ENCODE measurements around the gene PDE11A.
"Not testable (repeated sequence)": the region's sequence is repeated elsewhere in the genome, so short reads cannot be mapped to it uniquely, and the experiment has no call there.

The PDE11A gene

DNA sequence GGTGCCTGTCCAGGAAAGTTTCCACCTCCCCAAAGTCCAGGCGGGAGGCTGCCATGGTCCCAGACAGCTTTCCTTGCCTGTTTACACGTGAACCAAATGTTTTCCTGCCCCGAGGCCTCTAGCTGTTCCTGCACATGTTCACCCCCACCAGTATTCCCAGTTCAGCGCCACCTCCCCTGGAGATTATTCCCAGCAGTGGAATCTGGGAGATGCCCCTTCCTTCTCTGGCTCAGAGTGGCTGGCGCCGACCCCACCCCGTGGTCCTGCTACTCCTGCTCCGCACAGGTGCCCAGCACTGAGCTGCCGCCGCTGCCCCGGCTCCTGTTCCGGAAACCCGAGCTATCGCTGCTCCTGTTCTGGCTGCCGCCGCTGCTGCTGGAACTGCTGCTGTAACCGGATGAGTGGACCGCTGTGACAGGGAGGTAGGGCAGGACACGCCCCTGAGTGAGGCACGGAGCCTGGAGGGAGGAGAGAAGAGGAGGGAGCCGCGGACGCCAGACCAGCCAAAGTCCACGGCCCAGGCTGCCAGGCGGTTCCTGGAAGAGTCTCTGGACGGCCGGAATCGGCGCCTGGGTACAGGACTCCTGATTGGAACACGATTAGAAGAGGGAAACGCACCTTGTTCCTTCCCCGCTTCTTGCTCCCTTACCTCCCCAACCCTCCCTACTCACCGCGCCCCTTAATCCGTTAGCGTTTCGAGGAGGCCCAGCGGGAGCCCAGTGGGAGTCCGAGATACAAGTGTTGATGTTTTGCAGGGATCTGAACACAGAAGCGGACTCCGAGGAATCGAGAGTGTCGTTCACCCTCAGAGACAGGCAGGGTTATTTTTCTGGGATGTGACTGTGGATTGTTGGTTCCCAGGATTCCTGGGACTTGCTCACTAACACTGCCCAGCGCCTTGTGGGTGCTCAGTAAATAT, at the start of gene PDE11A:
TSS of gene PDE11A (minus strand) at position 395 of the 919 bp plus-strand sequence. CDS start at position 55, 340 bp downstream.
- no peak for DNase-seq

DNA sequence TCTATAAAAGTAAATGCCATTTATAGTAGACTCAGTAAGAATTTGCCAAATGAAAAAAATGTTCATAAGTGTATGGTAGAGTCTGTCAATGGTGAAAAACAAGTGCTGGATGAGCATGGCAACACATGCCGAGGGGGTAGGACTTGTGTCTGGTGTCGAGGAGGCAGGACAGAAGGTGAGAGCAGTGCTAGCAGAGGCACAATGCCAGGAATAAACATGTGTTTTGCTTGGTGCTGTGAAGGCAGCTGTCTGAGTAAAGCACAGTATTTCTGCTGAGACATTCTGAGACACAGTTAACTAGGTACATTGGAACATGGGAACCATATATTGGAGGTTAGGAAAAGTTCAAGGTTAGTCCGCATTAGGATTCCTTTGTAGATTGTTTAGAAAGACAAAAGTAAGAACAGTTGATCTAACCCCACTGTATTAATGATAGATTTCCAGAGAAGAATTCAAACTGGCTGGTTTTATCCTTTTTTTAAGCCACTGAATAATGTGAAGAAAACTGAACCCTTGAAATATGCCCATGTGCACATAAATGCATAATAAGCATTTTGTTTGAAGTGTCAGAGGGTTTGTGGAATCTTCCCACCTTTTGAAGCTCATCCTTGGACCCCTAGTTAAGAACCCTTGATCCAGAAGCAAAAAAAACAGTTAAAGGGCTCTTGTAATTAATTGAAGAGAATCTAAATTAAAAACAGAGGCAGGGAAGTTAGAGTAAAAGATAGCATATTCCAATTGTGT, 46.8 kb upstream of the PDE11A start:
- DNase-seq: no peak

DNA sequence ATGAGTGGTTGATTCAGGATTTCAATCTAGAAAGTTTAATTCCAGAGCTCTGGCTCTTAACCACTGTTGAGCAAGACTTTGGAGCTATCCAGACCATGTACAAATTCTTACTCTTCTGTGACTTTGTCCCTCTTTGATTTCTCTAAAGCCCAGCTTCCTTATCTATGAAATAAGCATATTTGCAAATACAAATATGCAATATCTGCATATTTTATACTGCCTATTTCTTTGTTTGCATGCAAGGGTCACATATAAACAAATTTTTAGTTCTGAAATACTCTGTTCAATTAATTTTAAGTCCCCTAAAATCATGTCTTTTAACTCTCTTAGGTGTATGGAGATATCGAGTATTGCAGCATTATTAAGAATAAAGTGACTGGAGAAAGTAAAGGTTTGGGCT, 45.1 kb upstream of the PDE11A start:
- no peak for DNase-seq

DNA sequence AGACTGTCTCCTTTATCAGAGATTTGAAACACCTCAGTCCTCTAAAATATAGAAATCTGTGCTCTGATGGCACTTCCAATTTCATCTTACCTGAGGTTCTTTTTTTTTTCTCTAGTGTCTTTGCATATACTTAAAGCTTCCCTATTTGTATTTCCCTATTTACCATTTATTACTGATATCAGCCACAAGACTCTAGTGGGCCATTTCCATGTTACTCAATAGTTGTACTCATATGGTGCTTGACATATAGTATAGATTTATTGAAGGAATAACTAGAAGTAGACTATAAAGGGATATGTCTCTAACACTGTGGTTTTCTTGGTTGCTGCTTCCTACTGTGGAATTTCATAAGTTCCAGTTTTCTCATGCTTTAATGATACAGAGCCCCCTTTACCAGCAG, 42.7 kb upstream of the PDE11A start:
- no peak for DNase-seq

DNA sequence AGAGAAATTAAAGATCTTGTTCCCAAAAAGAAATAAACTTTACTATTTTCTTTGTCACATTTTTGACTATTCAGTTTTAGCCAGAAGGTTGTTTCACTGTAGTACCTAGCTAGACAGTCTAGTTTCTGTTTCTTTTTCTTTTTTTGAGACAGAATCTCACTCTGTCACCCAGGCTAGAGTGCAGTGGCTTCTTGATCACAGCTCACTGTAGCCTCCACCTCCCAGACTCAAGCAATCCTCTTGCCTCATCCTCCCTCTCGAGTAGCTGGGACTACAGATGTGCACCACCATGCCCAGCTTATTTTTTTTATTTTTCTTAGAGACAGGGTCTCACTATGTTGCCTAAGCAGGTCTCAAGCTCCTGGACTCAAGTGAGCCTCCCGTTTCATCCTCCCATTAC, 41.9 kb upstream of the PDE11A start:
- no peak for DNase-seq

DNA sequence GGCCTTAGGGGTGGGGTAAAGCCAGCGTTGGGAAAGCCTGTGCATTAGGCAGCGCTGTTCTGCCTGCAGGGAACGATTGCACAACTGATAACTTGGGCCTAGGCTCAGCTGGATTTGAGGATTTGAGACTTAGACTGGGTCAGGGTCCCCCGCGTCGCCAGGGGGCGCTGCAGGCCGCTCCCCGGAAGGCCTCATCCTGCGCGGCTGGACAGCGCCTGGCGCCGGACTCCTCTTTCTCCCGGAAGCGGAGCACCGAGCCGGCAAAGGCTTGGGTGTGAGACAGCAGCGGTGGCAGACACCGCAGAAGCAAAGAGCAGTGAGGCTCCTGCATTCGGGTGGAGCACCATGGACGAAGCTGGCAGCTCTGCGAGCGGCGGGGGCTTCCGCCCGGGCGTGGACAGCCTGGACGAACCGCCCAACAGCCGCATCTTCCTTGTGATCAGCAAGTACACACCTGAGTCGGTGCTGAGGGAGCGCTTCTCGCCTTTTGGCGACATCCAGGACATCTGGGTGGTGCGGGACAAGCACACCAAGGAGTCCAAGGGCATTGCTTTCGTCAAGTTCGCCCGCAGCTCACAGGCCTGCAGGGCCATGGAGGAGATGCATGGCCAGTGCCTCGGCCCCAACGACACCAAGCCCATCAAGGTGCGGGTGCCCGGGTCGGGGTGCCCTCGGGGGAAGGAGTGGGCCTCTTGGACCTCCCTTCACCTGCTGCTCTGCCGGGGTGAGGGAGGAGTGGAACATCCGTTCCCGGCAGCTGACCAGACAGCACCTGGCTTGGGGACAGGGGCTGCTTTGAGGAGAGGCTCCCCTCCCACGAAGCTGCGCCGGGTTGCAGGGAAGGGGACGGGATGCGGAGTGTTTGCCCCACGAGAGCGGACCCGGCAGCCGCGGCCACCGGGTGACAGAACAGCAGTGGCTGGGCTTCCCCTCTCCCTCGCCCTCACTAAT, 39.9 kb upstream of the PDE11A start, which contains the start of gene RBM45:
TSS of gene RBM45 (plus strand) at position 236 of the 951 bp plus-strand sequence. CDS start at position 346, 110 bp downstream.
- peak; percentile 63 for DNase-seq

DNA sequence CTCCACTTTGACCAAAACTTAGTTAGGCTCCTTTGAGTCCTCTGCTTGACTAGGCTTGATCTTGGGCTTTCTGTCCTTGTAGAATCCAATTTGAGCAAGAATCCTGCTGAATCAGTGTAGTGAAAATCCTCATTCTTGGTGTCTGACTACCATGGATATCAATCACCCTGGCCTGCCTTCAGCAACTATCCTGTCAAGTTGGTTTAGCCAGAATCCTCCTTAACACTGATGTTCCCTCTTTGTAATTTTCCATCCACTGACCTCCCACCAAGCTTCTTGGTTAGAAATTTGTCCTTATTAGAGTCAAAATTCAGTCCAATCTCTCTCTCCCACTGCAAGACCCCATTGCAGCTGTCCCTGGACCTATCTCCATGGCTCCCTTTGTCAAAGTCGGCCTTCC, 39.2 kb upstream of the PDE11A start:
- no peak for DNase-seq

DNA sequence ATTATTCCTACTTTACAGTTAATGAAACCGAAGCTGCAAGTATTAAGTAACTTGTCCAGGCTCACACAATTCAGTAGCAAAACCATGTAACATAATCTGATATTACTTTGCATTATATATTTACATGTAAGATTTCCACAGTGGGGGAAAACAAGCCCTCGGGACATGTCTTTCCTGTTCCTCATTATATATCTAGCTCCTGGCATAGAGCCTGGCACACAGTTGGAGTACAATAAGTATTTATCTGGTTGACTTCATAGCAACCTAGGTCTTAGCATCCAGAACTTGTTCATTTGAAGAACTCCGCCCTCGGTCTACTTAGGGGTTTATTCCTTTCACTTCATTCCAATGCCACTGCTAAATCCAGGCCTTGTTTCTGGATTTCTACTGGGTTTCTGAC, 38.1 kb upstream of the PDE11A start:
- DNase-seq: no peak

DNA sequence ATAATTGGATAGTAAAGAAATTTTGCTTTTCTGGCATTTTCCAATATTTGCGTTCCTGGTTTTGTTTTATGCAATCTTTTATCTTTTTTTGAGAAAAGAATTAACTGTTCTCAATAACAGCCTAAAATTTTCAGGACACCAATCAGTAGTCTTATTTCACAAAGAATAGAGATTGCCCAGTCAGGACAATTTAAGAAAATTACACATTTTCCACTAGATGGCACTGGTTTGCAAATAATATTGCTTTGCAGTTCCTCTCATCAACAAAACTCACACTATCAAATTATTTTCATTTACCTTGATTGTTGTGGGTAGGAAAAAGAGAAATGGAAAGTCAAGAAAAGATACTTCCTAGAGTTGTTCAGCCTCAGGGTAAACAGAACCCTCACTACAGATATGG, 37.2 kb upstream of the PDE11A start:
- no peak for DNase-seq

DNA sequence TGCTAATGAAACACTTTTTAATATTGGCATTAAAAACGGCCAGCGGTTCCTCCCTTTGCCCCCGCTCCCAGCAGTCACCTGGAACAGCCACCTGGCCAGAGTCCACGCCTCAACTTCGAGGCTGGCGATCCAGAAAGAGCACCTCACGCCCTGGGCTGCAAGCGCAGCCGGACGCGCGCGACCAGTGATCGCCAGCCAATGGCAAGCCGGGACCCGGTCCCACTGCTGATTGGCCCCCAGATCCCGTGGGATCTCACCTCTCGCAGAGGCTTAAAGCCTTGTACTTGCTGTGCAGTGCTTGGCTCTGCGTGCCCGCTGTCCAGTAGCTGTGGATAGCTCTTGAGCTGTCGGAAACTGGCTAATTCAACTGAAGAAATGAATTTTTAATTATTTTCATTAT, 35.6 kb upstream of the PDE11A start:
- no peak for DNase-seq

DNA sequence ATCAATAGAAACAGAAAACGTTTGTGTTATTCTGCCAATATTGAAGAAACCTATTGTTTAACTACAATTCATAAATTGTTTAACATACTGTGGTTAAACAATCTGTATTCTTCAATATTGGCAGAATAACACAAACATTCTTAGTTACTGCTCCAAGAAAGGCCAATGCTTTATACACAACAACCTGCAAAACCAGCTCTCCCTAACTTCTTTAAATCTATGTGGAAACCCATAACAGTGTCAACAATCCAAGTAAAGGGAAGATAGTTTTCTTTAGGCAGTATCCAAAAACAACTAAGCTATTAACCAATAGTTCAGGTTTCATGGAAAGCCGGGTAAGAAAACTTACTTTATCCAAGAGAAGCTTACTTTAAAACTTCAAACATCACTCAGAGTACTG, 33.5 kb upstream of the PDE11A start:
- no peak for DNase-seq

DNA sequence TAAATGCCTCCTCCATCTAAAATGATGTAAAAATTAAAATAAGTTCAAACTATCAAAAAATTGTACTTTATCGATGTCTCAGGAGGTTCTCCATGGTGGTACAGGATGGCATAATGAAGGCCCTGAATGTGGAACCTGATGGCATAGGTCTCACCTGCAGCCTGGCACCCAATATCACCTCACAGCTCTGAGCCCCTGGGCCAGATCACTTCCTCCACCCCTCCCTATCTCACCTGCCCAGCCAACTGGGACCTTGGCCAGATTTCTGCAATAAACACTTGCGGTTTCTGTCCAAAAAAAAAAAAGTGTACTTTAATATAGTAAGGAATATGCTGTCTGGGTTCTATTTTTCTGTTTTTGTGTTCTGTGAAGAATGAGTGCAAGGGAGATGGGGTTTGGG, 33.0 kb upstream of the PDE11A start:
- no peak for DNase-seq

DNA sequence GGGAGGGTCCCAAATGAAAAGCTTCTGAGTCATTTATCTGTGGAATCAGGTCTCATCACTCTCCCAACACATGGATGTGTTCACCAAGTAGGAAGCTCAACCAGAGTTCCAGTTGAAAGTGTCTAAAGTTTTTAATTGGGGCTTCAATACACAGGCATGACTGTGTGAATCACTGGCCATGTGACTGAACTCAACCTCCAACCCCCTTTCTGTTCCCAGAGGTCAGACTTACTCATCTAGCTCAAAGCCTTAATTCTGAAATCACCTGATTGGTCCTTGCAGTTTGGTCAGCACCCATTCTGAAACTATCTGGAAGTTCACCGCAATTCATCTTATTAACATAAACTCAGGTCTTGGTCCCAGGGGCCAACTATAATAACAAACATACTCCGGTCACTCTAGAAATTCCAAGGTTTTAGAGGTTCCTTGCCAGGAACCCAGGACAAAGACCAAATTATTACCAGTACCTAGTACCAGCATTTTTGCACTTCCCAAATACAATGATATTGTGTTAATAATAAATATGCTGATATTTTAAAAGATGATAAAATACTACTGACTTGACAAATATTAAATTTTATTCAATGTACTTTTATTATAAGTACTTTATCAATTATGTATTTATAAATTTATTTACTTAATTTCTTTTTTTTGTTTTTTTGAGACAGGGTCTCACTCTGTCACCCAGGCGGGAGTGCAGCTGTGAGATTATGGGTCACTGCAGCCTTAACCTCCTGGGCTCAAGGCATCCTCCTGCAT, 28.9 kb upstream of the PDE11A start:
- DNase-seq: no peak

DNA sequence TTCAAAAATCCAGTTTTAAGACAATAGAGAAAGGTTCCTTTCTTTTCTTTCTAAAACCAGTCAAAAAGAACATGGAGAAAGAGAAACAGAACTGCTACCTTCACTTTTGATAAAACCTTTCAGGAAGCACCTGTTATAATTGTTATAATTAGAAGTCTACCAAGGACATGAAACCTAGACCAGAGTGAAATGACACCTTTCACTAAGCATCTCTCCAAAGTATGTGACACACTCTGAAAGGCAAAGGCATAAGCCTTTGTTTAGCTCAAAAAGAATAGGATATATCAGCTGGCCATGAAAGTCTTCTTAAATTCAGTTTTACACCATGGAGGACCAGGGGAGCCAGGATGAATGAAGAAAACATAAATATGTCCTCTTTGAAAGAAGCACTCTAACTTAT, 20.9 kb upstream of the PDE11A start:
- no peak for DNase-seq

DNA sequence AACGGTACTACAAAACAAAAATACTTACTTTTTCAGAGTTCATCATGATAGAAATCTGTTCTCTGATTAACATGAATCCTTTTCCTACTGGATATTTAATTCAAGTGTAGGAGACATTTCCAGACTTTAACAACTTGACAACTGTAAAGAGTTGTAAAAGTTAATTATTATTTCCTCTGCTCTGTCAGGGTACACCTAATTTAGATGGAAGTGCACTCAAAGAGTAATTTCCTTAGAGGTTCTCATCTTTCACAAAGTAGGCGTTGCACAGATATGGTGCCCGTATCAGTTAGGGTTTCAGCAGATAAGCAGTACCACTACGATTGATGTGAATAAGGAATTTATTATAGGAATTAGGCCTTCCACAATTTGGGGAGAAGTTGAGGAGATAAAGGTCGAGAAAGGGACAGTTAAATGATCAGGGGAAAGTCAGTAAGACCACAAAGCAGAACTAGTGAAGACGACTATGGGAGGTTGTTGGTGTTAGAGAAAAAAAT, 16.2 kb upstream of the PDE11A start:
- no peak for DNase-seq

DNA sequence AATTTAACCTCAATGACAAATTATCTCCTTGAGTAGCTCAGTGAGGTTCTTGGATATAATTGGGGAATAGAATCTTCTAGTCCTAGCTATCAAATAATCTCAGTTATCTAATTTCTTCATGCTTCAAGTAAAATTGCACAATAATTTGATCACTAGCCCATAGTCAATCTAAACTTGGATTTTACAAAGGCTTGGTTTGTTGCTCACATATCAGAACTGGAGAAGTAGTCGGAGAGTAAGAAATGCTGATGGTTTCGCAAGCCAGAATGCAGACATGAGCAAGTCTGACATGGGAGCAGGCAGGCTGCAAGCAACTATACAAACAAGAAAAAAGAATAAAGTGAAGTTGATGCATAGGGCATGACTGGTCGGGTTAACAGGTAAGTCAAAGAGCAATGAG, 11.7 kb upstream of the PDE11A start:
- DNase-seq: no peak

DNA sequence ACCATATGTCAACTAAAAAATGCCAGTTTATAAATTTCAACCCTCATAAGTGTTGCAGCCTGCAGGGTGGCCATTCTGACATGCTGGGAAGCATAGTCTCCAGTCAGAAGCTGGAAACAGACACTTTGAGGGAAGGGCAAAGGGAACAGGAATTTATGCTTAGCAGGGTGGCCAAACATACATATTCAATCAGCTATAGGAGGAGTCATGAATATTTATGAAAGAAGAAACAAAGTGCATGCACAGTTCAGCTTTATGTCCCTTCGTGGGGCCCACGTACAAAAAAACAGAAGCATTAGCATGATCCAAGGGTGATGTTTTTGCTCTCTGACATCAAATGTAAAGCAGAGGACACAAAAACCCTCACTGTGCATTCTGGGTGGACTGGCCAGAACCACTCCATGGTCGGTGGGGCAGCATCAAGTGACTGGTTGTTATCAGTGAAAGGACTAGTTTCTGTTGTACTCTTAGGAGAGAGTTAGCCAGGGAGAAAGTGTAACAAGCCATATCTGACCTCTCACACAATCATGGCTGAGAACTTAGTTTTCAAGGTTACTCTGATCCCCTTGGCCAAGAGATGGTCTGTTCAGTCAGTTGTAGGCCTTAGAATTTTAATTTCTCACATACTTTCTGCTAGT, 9.9 kb upstream of the PDE11A start:
- DNase-seq: no peak

DNA sequence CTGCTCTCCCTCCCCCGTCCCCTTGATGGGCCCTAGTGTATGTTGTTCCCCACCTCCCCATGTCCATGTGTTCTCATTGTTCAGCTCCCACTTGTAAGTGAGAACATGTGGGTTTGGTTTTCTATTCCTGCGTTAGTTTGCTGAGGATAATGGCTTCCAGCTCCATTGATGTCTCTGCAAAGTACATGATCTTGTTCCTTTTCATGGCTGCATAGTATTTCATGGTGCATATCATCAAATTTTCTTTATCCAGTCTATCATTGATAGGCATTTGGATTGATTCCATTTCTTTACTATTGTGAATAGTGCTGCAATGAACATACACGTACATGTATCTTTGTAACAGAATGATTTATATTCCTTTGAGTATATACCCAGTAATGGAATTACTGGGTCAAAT, 6.7 kb upstream of the PDE11A start:
- DNase-seq: not testable (repeated sequence)

DNA sequence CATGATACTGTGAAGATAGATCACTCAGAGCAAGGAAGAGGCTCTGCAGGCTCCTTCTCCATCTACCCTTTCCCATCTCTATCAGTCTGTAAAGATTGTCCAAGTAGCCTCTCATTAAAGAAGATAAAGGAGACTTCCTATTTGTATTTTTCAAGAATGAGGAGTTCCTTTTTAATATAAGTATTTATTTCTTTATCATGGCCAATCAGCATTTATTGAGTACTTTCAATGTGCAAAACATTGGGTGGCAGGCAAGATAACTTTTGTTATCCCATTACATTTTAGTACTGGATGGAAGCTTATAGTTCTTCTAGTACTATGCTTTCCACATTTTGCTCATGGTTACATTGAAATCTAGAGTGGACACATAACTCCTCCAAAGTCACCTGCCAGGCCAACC, 3.6 kb upstream of the PDE11A start:
- no peak for DNase-seq

DNA sequence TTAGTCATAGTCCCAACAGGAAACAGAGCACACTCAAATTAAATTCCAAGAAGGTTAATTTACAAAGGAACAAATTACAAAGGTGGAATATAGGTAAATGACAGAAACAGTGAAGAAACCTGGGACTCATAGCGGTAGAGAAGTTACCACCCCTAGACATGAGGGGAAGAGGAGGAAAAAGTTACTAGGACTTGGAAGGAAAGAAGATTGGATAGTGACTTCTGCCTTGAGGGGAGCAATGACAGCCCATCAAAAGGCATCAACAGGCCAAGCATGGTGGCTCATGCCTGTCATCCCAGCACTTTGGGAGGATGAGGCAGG, 2.4 kb upstream of the PDE11A start:
- DNase-seq: no peak

Data from activated T-cell treated with anti-CD3 and anti-CD28 coated beads for 4 hours (primary cell).